GM23338 (cell line): ENCODE results near the gene NSMCE4A. TPM values are rescaled to one million over a fixed set of nuclear protein-coding genes. Genes with fewer than 3 reads are reported as not detected.

Source experiments
- ATAC-seq: fragments of 200-7000 bp; cut with Tn5 transposase; 3 replicates; pipeline ENCODE4 v1.9.1; 2020
- DNase-seq: peaks from one replicate; pipeline ENCODE4 v3.0.0-alpha.2; 2015; ENCODE audit warnings: low spot score
- H2AFZ ChIP-seq: fragments of 200-600 bp; sonication (generic); 2 replicates; pipeline ENCODE4 v1.8.0; 2016; ENCODE audit warnings: antibody characterized with exemption, mild to moderate bottlenecking, moderate library complexity
- H3F3A ChIP-seq: fragments of 200-600 bp; sonication (generic); replicated peaks from 2 replicates; pipeline ENCODE4 v1.8.0; 2017; ENCODE audit warnings: antibody characterized with exemption, mixed run types, low read depth
- H3K27ac ChIP-seq: fragments of 200-600 bp; sonication (generic); 2 replicates; pipeline ENCODE4 v1.6.1; 2016; ENCODE audit warnings: low read depth
- H3K27me3 ChIP-seq: fragments of 200-600 bp; sonication (generic); 2 replicates; pipeline ENCODE4 v1.8.0; 2016; ENCODE audit warnings: mild to moderate bottlenecking, mixed run types, moderate library complexity; ENCODE audit not compliant: insufficient read depth
- H3K36me3 ChIP-seq: fragments of 200-600 bp; sonication (generic); 2 replicates; pipeline ENCODE4 v1.8.0; 2016; ENCODE audit warnings: mild to moderate bottlenecking; ENCODE audit not compliant: insufficient read depth
- H3K4me1 ChIP-seq: fragments of 200-600 bp; sonication (generic); 2 replicates; pipeline ENCODE4 v1.8.0; 2016; ENCODE audit warnings: mild to moderate bottlenecking, moderate library complexity; ENCODE audit not compliant: insufficient read depth
- H3K4me2 ChIP-seq: fragments of 200-600 bp; sonication (generic); 2 replicates; pipeline ENCODE4 v1.7.1; 2017; ENCODE audit warnings: mixed run types
- H3K4me3 ChIP-seq: fragments of 200-600 bp; sonication (generic); 2 replicates; pipeline ENCODE4 v1.6.1; 2016; ENCODE audit warnings: mixed run types
- H3K79me2 ChIP-seq: fragments of 200-600 bp; sonication (generic); replicated peaks from 2 replicates; pipeline ENCODE4 v1.8.0; 2017; ENCODE audit warnings: mild to moderate bottlenecking; ENCODE audit not compliant: insufficient read depth
- H3K9me2 ChIP-seq: fragments of 200-600 bp; sonication (generic); 2 replicates; pipeline ENCODE4 v1.8.0; 2017; ENCODE audit not compliant: insufficient read depth
- H4K20me1 ChIP-seq: fragments of 200-600 bp; sonication (generic); replicated peaks from 2 replicates; pipeline ENCODE4 v1.8.0; 2017; ENCODE audit warnings: mild to moderate bottlenecking; ENCODE audit not compliant: insufficient read depth
- H3K27ac Mint-ChIP-seq: 2 replicates; pipeline ENCODE4 v1.8.0; 2020; ENCODE audit warnings: inconsistent platforms, mild to moderate bottlenecking, moderate library complexity, mixed read lengths
- H3K27me3 Mint-ChIP-seq: 3 replicates; pipeline ENCODE4 v1.8.0; 2022; ENCODE audit warnings: low read depth, mild to moderate bottlenecking, moderate library complexity, mixed read lengths, inconsistent platforms; ENCODE audit not compliant: insufficient read depth, poor library complexity
- H3K36me3 Mint-ChIP-seq: 3 replicates; pipeline ENCODE4 v1.8.0; 2021; ENCODE audit warnings: low read depth, mild to moderate bottlenecking, inconsistent platforms, moderate library complexity, mixed read lengths
- H3K4me1 Mint-ChIP-seq: 3 replicates; pipeline ENCODE4 v1.8.0; 2020; ENCODE audit warnings: mild to moderate bottlenecking, inconsistent platforms, mixed read lengths
- H3K4me3 Mint-ChIP-seq: 3 replicates; pipeline ENCODE4 v1.8.0; 2021; ENCODE audit warnings: moderate library complexity, mild to moderate bottlenecking, inconsistent platforms, mixed read lengths
- H3K9me3 Mint-ChIP-seq: 3 replicates; pipeline ENCODE4 v1.8.0; 2020; ENCODE audit warnings: moderate library complexity, mild to moderate bottlenecking, inconsistent platforms, mixed read lengths
- CREB1 ChIP-seq: fragments of 250-450 bp; sonication (Bioruptor Pico); IDR thresholded peaks from 2 replicates; pipeline ENCODE4 v1.5.0; 2020; ENCODE audit warnings: low read depth, mild to moderate bottlenecking, moderate library complexity
- NANOG ChIP-seq: IDR thresholded peaks from 2 replicates; pipeline ENCODE4 v1.6.1; 2016; ENCODE audit warnings: antibody characterized with exemption, borderline replicate concordance
- POLR2AphosphoS5 ChIP-seq: IDR thresholded peaks from 2 replicates; pipeline ENCODE4 v1.6.1; 2016; ENCODE audit warnings: antibody characterized with exemption, low read depth
- ZNF114 ChIP-seq: fragments of 250-450 bp; sonication (Bioruptor Pico); IDR thresholded peaks from 2 replicates; pipeline ENCODE4 v1.5.0; 2020; ENCODE audit warnings: mild to moderate bottlenecking, moderate library complexity
- polyA plus RNA-seq: library from polyadenylated mRNA; unstranded; fragments of >200 nt; fragmentation: Nextera tagmentation; extraction: Ambion mirVana; gene quantifications from 2 replicates; pipeline ENCODE4 v1.2.1, GENCODE V29; 2016
- total RNA-seq: library from RNA; depleted of rRNA; stranded (reverse); fragments of >200 nt; shearing (Covaris generic); gene quantifications from 2 replicates; pipeline ENCODE4 v1.2.3, GENCODE V29; 2014
- TF ChIP-seq, protein P1 (sequence below): fragments of 250-450 bp; sonication (Bioruptor Pico); IDR thresholded peaks from 2 replicates; pipeline ENCODE4 v1.5.0; 2020; ENCODE audit warnings: mild to moderate bottlenecking, moderate library complexity
- TF ChIP-seq, protein P2 (sequence below), 2 experiments: fragments of 200-600 bp in 1 of 2; sonication (generic) in 1 of 2; conservative IDR thresholded peaks; 2 replicates each; pipeline versions ENCODE4 v1.5.1 to v1.6.1; 2016 to 2017; ENCODE audit warnings: antibody characterized with exemption in 2 of 2, low read depth in 2 of 2, mild to moderate bottlenecking in 2 of 2, moderate library complexity in 1 of 2

Gene NSMCE4A
- total and polyA plus RNA-seq, 2 experiments from 2014 or later: 84.8 to 94.9 TPM

DNA sequence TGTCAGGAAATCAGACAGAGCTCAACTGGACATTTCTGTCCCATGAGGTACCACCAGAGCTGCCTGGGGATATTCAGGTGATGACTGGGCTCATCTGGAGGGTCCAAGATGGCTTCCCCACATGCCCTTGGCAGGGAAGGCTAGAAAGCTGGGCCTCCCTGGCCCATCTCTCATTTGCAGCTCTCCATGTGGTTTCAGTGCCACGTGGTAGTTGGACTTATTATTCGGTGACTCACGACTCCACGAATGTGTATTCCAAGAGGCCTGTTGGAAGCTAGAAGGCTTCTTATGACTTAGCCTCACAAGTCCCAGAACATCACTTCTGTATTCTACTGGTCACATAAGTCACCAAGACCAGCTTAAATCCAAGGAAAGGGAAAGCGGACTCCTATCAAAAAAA lies 22.8 kb downstream of the NSMCE4A start:
- no peak for TF ChIP-seq ZNF114
- no peak for TF ChIP-seq CREB1
- TF ChIP-seq, protein P1, sequence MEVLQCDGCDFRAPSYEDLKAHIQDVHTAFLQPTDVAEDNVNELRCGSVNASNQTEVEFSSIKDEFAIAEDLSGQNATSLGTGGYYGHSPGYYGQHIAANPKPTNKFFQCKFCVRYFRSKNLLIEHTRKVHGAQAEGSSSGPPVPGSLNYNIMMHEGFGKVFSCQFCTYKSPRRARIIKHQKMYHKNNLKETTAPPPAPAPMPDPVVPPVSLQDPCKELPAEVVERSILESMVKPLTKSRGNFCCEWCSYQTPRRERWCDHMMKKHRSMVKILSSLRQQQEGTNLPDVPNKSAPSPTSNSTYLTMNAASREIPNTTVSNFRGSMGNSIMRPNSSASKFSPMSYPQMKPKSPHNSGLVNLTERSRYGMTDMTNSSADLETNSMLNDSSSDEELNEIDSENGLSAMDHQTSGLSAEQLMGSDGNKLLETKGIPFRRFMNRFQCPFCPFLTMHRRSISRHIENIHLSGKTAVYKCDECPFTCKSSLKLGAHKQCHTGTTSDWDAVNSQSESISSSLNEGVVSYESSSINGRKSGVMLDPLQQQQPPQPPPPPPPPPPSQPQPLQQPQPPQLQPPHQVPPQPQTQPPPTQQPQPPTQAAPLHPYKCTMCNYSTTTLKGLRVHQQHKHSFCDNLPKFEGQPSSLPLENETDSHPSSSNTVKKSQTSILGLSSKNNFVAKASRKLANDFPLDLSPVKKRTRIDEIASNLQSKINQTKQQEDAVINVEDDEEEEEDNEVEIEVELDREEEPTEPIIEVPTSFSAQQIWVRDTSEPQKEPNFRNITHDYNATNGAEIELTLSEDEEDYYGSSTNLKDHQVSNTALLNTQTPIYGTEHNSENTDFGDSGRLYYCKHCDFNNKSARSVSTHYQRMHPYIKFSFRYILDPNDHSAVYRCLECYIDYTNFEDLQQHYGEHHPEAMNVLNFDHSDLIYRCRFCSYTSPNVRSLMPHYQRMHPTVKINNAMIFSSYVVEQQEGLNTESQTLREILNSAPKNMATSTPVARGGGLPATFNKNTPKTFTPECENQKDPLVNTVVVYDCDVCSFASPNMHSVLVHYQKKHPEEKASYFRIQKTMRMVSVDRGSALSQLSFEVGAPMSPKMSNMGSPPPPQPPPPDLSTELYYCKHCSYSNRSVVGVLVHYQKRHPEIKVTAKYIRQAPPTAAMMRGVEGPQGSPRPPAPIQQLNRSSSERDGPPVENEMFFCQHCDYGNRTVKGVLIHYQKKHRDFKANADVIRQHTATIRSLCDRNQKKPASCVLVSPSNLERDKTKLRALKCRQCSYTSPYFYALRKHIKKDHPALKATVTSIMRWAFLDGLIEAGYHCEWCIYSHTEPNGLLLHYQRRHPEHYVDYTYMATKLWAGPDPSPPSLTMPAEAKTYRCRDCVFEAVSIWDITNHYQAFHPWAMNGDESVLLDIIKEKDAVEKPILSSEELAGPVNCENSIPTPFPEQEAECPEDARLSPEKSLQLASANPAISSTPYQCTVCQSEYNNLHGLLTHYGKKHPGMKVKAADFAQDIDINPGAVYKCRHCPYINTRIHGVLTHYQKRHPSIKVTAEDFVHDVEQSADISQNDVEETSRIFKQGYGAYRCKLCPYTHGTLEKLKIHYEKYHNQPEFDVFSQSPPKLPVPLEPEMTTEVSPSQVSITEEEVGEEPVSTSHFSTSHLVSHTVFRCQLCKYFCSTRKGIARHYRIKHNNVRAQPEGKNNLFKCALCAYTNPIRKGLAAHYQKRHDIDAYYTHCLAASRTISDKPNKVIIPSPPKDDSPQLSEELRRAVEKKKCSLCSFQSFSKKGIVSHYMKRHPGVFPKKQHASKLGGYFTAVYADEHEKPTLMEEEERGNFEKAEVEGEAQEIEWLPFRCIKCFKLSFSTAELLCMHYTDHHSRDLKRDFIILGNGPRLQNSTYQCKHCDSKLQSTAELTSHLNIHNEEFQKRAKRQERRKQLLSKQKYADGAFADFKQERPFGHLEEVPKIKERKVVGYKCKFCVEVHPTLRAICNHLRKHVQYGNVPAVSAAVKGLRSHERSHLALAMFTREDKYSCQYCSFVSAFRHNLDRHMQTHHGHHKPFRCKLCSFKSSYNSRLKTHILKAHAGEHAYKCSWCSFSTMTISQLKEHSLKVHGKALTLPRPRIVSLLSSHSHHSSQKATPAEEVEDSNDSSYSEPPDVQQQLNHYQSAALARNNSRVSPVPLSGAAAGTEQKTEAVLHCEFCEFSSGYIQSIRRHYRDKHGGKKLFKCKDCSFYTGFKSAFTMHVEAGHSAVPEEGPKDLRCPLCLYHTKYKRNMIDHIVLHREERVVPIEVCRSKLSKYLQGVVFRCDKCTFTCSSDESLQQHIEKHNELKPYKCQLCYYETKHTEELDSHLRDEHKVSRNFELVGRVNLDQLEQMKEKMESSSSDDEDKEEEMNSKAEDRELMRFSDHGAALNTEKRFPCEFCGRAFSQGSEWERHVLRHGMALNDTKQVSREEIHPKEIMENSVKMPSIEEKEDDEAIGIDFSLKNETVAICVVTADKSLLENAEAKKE (CRISPR knock-in tag): no peak
- TF ChIP-seq NANOG: no peak
- TF ChIP-seq, protein P2, sequence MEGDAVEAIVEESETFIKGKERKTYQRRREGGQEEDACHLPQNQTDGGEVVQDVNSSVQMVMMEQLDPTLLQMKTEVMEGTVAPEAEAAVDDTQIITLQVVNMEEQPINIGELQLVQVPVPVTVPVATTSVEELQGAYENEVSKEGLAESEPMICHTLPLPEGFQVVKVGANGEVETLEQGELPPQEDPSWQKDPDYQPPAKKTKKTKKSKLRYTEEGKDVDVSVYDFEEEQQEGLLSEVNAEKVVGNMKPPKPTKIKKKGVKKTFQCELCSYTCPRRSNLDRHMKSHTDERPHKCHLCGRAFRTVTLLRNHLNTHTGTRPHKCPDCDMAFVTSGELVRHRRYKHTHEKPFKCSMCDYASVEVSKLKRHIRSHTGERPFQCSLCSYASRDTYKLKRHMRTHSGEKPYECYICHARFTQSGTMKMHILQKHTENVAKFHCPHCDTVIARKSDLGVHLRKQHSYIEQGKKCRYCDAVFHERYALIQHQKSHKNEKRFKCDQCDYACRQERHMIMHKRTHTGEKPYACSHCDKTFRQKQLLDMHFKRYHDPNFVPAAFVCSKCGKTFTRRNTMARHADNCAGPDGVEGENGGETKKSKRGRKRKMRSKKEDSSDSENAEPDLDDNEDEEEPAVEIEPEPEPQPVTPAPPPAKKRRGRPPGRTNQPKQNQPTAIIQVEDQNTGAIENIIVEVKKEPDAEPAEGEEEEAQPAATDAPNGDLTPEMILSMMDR (conservative IDR thresholded peaks at IDR 0.05; ENCODE audit: low read depth in 2 of 2): no peak
- no peak for TF ChIP-seq POLR2AphosphoS5
- Mint-ChIP-seq H3K36me3 (peaks cover 18% of the 10 kb centered on the region), H3K4me1 (peaks cover 10% of the 10 kb centered on the region), H3K27me3 (peaks cover 4% of the 10 kb centered on the region), H3K27ac (no peak overlapping the region), H3K9me3 (no peaks in the 10 kb centered on the region), H3K4me3 (no peak overlapping the region)
- Histone ChIP-seq H4K20me1 (no peaks in the 10 kb centered on the region), H3K9me2 (no peaks in the 10 kb centered on the region), H3F3A (no peaks in the 10 kb centered on the region), H3K27ac (no peak overlapping the region), H3K27me3 (no peaks in the 10 kb centered on the region), H3K4me3 (no peak overlapping the region), H2AFZ (no peak overlapping the region), H3K79me2 (no peaks in the 10 kb centered on the region), H3K4me1 (no peaks in the 10 kb centered on the region), H3K4me2 (no peak overlapping the region), H3K36me3 (no peaks in the 10 kb centered on the region)
- no peak for DNase-seq
- no peak for ATAC-seq
